A549 (cell line): ENCODE measurements around the gene ZNF350.

Experiments
- BHLHE40 ChIP-seq: IDR thresholded peaks from 2 replicates; pipeline ENCODE4 v1.6.1; 2012; ENCODE audit warnings: low read depth, low read length, inconsistent platforms
- CBX2 ChIP-seq: fragments of 200-600 bp; sonication (generic); IDR thresholded peaks from 2 replicates; pipeline ENCODE4 v1.6.1; 2016; ENCODE audit warnings: low read depth, mild to moderate bottlenecking, borderline replicate concordance
- EP300 ChIP-seq, 2 experiments: fragments of >200 bp; sonication (Bioruptor Twin); formaldehyde crosslinking; IDR thresholded peaks; 2 replicates in 1 of 2; 3 replicates in 1 of 2; pipeline ENCODE4 v1.6.1; 2016 to 2017
- HDAC2 ChIP-seq: fragments of 200-600 bp; sonication (generic); IDR thresholded peaks from 2 replicates; pipeline ENCODE4 v1.6.1; 2016
- JUN ChIP-seq, 2 experiments: fragments of >200 bp; sonication (Bioruptor Twin); formaldehyde crosslinking; IDR thresholded peaks; 2 replicates in 1 of 2; 3 replicates in 1 of 2; pipeline ENCODE4 v1.6.1; 2016 to 2017
- MAZ ChIP-seq: fragments of 150-350 bp; IDR thresholded peaks from 2 replicates; pipeline ENCODE4 v1.6.1; 2014; ENCODE audit warnings: antibody characterized with exemption, low read depth, low read length, borderline replicate concordance
- POLR2A ChIP-seq: IDR thresholded peaks from 2 replicates; pipeline ENCODE4 v1.6.1; 2012; ENCODE audit warnings: mild to moderate bottlenecking, low read length
- POLR2AphosphoS2 ChIP-seq: conservative IDR thresholded peaks from 2 replicates; pipeline ENCODE4 v1.6.1; 2012; ENCODE audit warnings: low read length, improper control_type of control experiment, inconsistent platforms
- RFX5 ChIP-seq: fragments of 450-650 bp; IDR thresholded peaks from 2 replicates; pipeline ENCODE4 v1.7.1; 2014; ENCODE audit warnings: antibody characterized with exemption, mild to moderate bottlenecking, moderate library complexity
- TP53 ChIP-seq: fragments of 250-450 bp; sonication (Bioruptor Pico); IDR thresholded peaks from 2 replicates; pipeline ENCODE4 v1.5.0; 2021; ENCODE audit warnings: mild to moderate bottlenecking, moderate library complexity
- TF ChIP-seq, protein P1 (sequence below): IDR thresholded peaks from 2 replicates; pipeline ENCODE4 v1.6.1; 2012; ENCODE audit warnings: low read depth, borderline replicate concordance
- TF ChIP-seq, protein P2 (sequence below): fragments of >200 bp; sonication (Bioruptor Twin); formaldehyde crosslinking; IDR thresholded peaks from 3 replicates; pipeline ENCODE4 v1.5.1; 2016
- TF ChIP-seq, protein P3 (sequence below): fragments of >200 bp; sonication (Bioruptor Twin); formaldehyde crosslinking; IDR thresholded peaks from 3 replicates; pipeline ENCODE4 v1.6.1; 2016

DNA sequence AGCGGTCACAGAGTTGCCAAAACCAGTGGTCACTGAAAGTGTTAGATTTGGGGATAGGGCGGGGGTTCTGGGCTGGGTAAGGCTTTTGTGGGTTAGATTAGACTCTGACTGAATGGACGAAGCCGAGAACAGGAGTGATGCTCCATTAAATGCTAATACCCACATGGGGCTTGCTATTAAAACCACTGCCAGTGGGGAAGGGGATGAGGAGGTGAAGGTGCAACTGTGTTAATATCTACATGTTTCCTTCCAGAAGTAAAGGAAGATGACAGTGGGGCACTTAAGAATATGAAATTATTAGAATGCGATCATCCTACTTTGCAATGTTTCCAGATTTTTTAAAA lies 42.1 kb upstream of the ZNF350 start:
- no peak for TF ChIP-seq TP53
- TF ChIP-seq, protein P1, sequence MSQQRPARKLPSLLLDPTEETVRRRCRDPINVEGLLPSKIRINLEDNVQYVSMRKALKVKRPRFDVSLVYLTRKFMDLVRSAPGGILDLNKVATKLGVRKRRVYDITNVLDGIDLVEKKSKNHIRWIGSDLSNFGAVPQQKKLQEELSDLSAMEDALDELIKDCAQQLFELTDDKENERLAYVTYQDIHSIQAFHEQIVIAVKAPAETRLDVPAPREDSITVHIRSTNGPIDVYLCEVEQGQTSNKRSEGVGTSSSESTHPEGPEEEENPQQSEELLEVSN: no peak
- TF ChIP-seq EP300 (IDR thresholded peaks at IDR 0.05): no peak
- TF ChIP-seq BHLHE40: no peak
- TF ChIP-seq, protein P2, sequence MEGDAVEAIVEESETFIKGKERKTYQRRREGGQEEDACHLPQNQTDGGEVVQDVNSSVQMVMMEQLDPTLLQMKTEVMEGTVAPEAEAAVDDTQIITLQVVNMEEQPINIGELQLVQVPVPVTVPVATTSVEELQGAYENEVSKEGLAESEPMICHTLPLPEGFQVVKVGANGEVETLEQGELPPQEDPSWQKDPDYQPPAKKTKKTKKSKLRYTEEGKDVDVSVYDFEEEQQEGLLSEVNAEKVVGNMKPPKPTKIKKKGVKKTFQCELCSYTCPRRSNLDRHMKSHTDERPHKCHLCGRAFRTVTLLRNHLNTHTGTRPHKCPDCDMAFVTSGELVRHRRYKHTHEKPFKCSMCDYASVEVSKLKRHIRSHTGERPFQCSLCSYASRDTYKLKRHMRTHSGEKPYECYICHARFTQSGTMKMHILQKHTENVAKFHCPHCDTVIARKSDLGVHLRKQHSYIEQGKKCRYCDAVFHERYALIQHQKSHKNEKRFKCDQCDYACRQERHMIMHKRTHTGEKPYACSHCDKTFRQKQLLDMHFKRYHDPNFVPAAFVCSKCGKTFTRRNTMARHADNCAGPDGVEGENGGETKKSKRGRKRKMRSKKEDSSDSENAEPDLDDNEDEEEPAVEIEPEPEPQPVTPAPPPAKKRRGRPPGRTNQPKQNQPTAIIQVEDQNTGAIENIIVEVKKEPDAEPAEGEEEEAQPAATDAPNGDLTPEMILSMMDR: no peak
- TF ChIP-seq POLR2AphosphoS2: no peak
- no peak for TF ChIP-seq JUN (IDR thresholded peaks at IDR 0.05)
- TF ChIP-seq RFX5: no peak
- no peak for TF ChIP-seq POLR2A
- no peak for TF ChIP-seq MAZ
- no peak for TF ChIP-seq HDAC2
- no peak for TF ChIP-seq CBX2
- TF ChIP-seq, protein P3, sequence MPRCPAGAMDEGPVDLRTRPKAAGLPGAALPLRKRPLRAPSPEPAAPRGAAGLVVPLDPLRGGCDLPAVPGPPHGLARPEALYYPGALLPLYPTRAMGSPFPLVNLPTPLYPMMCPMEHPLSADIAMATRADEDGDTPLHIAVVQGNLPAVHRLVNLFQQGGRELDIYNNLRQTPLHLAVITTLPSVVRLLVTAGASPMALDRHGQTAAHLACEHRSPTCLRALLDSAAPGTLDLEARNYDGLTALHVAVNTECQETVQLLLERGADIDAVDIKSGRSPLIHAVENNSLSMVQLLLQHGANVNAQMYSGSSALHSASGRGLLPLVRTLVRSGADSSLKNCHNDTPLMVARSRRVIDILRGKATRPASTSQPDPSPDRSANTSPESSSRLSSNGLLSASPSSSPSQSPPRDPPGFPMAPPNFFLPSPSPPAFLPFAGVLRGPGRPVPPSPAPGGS: no peak
